GM21381 (cell line): ENCODE data around the gene NPY1R.

Experiments
- ATAC-seq: cut with Tn5 transposase; IDR thresholded peaks from one replicate; pipeline ENCODE4 v1.9.1; 2021; ENCODE audit warnings: mild to moderate bottlenecking, moderate library complexity; ENCODE audit not compliant: unreplicated experiment

NPY1R gene

DNA sequence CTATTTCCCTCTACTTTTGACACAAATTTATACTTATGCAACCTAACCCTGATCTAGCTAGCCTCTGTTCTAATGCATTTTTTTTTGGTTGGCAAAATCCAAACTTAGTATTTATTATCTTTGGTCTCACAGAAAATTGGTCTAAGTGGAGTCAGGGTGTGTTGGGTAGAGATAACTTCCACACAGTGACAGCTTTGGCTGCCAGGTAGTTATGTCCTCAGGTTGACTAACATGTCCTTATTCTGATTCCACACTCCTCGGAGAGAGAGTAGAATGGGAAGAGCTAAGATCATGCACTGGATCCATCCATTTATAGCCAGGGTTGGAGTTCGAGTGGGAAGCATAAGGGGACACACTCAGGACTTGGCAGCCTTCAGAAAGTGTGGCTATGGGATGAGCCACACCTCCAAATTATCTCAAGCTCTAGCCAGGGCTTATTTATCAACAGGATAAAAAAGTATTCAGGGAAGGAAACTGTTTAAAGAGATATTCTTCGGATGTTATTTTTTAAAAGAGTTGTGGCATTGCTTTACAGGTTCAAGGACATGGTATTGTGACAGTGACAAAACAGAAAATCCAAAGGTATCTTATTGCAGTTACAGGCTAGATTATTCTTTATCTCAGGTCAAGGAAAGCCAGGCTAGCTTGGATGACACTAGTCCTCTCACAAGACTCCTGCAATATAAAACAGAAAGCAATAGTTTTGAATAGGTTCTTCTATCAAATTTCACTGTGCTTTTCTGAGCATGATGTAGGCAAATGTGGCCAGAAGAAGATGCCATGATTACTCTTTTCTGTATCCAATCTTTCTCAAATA lies 51.5 kb downstream of the NPY1R start:
- no peak for ATAC-seq

DNA sequence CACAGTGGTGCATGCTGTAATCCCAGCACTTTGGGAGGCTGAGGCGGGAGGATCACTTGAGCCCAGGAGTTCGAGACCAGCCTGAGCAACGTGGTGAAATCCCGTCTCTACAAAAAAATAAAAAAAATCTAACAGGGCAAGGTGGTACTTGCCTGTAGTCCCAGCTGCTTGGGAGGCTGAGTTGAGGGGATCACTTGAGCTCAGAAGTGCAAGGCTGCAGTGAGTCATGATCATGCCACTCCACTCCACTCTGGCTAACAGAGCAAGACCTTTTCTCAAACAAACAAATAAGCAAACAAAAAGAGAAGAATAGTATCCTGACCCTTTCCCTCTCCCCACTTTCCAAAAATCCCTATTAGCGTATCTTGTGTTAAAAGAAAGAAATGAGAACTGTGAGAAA lies 52.7 kb downstream of the NPY1R start:
- no peak for ATAC-seq

- ATAC-seq, result no peak
Measured at GRCh38 chr4:163274861-163275260, 57.5 kb downstream of the NPY1R start.
